ENCODE measurements around the gene A2ML1. TPM values are rescaled to one million over a fixed set of nuclear protein-coding genes. Genes with fewer than 3 reads are reported as not detected.
"Not testable (repeated sequence)": the region's sequence is repeated elsewhere in the genome, so short reads cannot be mapped to it uniquely, and the experiment has no call there.

A2ML1 gene
- total RNA-seq (2014; rRNA removed; shearing (Covaris generic)): not detected in 2 replicates

DNA sequence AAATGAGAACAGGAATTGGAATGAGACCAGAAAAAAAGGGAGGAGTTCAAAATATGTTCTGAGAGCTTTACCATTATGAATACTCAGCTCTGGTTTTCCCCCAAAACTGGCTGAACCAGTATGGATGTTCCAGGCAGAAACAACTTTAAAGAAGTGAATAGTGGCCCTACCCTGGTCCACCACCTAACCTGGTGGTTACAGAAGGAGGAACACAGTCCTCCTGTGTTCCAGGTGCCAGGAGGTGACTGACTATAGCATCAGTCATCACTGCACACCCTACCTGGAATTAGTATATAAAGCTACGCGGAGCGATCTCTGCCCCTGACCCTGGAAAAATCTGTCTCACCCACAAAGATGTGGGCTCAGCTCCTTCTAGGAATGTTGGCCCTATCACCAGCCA is at the start of gene A2ML1:
A2ML1 (plus strand) TSS at position 324 of the 400 bp plus-strand sequence; CDS start at position 355, 31 bp downstream.
- DNase-seq (ENCODE audit: low read depth): no peak

DNA sequence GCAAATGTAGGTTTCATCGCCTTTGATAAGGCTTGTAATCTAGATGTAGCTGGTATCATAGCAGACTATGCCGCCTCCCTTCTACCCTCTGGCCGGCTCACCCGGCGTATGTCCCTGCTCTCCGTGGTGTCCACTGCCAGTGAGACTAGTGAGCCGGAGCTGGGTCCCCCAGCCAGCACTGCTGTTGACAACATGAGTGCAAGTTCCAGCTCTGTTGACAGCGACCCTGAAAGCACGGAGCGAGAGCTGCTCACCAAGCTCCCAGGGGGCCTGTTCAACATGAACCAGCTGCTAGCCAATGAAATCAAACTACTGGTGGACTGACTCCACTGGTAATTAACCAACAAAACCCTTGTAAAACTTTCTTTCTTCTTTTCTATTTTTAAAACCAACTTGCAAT is 49.0 kb upstream of the A2ML1 start:
- DNase-seq (ENCODE audit: low read depth): no peak

DNA sequence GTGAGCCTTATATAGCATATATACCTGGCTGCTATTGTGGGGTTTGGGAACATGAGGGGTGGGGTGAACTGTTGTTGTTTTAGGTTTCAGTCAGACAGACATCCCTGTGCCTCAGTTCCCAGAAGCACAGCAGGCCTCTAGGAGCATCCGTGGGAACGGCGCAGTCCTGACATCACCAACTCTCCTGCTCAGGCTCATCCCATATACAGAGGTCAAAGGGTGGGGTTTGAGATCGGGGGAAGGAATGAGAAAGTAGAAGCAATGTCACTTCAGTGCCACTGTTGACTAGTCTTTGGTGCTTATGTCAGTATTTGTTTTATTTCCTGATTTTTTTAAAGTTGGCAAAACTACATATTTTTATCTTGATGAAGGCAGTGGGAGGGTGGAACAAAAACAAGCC is 43.1 kb upstream of the A2ML1 start:
- DNase-seq (ENCODE audit: low read depth): no peak

DNA sequence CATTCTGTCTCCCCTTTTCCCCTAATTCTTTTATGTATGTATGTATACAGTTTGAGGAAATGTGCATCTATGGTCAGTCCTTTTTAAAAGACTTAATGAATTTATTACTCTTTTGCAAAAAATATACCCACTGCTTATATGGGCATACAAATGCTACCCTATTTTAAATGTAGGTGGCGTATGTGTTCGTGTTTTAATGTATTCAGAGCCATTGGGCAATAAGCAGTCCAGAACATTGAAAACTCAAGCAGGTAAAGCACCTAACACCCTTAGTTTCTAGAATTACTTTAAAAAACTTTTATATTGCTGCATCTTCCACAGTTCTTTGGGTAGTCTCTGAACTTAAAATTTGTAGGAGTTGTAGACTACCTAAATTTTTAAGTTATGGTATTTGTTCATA is 42.6 kb upstream of the A2ML1 start:
- DNase-seq (ENCODE audit: low read depth): no peak

DNA sequence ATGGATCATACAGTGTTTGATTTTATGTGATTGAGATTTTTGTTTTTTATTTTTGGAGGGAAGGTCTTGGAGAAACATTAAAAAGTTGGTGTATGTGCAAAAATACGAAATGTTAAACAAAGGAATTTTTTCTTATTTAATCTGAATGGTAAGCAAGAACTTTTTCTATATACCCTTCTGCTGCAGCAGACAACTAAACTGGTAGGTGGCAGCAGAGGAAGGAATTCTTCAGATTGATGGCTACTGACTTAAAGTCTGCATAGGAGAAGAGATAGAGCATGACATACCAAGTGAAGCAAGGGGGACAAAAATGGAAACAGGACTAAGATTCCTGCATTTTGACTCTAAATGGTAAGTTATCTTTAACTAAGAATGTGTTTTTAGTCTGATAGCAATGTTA is 42.0 kb upstream of the A2ML1 start:
- peak; percentile 16 for DNase-seq (ENCODE audit: low read depth)

DNA sequence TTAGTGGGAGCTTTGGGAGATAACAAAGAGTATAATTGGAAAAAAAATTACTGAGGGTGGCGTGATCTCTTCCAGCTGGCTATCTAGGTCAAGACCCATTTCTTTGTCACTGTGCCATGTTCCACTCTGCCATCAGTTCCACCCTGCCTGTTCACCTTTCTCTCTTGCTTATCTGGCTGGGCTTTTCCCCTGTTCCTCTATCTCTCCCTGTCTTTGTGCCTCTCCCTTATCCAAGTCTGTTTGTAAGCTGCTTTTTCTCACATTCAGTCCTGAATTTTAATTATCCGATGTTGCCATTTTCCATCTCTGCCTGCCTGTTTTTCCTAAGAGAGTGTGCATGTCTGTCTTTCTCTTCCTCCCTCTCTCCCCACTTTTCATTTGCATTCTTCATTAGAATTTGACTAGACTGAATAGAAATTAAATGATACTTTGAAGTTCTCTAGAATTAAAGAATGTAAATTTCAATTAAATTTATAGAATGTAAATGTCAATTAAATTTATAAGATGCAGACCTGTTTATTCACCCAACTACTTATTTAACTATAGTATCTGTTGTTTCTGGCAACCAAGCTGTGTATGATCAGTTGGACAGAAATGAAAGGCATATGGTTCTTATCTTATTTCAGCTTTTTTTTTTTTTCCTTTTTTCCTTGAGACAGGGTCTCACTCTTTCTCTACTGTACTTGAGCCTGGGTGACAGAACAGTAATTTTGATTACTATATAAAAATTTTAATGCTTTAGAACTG is 40.9 kb upstream of the A2ML1 start:
- DNase-seq (ENCODE audit: low read depth): no peak

DNA sequence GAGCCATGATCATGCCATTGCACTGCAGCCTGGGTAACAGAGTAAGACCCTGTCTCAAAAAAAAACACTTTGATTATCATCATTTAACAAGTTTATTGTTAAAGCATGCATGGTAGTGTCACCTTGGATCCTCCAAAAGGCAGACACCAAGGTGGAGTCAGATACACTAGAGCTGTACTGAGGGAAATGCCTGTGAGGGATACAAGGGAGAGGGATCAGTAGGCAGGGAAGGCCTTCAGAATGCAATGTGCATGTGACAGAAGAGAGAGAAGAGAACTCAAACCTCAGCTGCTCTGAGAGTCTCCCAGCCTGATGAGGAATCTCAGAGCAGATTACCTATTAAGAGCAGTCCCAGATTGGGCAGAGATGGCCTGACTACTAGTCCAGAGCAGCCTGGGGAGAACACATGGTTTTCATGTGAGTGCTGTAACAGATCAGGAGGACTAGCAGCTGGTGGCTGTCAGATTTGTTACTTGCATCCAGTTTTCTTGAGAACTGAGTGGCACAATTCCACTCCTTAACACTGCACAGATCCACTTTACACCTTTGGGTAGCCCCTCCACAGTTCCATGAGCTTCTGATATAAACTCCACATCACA is 38.0 kb upstream of the A2ML1 start:
- no peak for DNase-seq (ENCODE audit: low read depth)

DNA sequence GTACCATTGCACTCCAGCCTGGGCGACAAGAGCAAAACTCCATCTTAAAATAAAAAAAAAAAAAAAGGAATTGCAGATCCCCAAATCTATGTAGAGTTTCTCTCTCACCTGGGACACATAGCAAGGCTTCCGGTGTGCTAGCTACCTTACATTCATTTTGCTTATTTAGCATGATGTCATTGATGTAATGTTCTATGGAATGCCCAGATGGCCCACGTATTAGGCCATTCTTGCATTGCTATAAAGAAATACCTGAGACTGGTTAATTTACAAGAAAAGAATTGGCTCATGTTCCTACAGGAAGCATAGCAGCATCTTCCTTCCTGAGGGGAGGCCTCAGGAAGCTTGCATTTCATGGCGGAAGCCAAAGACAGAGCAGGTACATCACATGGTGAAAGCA is 36.9 kb upstream of the A2ML1 start:
- no peak for DNase-seq (ENCODE audit: low read depth)

DNA sequence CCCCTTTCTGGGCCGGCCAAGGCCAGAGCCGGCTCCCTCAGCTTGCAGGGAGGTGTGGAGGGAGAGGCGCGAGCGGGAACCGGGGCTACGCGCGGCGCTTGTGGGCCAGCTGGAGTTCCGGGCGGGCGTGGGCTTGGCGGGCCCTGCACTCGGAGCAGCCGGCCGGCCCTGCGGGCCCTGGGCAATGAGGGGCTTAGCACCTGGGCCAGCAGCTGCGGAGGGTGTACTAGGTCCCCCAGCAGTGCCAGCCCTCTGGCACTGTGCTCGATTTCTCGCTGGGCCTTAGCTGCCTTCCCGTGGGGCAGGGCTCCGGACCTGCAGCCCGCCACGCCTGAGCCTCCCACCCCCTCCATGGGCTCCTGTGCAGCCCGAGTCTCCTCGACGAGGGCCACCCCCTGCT is 35.2 kb upstream of the A2ML1 start:
- not testable (repeated sequence) for DNase-seq (ENCODE audit: low read depth)

DNA sequence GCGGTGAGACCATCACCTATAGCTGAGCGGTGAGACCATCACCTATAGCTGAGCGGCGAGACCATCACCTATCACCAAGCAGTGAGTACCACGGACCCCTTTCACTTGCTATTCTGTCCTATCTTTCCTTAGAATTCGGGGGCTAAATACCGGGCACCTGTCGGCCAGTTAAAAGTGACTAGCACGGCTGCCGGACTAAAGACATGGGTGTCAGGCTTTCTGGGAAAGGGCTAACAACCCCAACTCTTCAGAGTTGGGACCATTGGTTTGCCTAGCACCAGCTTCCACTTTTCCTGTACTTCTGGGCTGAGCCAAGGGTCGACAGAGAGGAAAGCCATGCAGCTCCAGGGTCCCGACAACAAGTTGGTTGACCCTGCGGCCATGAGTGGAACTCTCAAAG is 33.7 kb upstream of the A2ML1 start:
- not testable (repeated sequence) for DNase-seq (ENCODE audit: low read depth)

DNA sequence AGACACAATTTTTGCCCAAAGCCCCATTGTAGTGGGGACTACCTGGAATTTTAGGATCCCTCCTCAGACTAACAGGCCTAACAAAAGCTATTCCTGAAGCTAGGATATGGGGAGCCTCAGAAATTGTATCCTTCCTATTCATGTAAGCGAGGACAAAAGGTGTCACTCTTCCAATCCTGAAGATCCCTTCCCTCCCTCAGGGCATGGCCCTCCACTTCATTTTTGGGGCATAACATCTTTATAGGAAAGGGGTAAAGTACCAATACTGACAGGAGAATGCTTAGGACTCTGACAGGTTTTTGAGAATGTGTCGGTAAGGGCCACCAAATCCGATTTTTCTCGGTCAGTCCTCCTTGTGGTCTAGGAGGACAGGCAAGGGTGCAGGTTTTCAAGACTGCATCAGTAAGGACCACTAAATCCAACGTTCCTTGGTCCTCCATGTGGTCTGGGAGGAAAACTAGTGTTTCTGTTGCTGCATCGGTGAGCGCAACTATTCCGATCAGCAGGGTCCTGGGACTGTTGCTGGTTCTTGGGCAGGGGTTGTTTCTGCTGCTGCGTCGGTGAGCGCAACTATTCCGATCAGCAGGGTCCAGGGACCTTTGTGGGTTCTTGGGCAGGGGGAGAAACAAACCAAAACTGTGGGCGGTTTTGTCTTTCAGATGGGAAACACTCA is 32.9 kb upstream of the A2ML1 start:
- not testable (repeated sequence) for DNase-seq (ENCODE audit: low read depth)

DNA sequence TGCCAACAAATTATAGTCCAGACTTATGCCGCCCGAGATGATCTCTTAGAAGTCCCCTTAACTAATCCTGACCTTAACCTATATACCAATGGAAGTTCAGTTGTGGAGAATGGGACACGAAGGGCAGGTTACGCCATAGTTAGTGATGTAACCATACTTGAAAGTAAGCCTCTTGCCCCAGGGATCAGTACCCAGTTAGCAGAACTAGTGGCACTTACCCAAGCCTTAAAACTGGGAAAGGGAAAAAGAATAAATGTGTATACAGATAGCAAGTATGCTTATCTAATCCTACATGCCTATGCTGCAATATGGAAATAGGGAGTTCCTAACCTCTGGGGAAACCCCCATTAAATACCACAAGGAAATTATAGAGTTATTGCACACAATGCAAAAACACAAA is 29.2 kb upstream of the A2ML1 start:
- DNase-seq (ENCODE audit: low read depth): not testable (repeated sequence)

DNA sequence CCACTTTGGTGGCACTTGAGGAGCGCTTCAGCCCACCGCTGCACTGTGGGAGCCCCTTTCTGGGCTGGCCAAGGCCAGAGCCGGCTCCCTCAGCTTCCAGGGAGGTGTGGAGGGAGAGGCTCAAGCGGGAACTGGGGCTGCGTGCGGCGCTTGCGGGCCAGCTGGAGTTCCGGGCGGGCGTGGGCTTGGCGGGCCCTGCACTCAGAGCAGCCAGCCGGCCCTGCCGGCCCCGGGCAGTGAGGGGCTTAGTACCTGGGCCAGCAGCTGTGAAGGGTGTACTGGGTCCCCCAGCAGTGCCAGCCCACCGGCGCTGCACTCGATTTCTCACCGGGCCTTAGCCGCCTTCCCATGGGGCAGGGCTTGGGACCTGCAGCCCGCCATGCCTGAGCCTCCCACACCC is 27.8 kb upstream of the A2ML1 start:
- DNase-seq (ENCODE audit: low read depth): not testable (repeated sequence)

DNA sequence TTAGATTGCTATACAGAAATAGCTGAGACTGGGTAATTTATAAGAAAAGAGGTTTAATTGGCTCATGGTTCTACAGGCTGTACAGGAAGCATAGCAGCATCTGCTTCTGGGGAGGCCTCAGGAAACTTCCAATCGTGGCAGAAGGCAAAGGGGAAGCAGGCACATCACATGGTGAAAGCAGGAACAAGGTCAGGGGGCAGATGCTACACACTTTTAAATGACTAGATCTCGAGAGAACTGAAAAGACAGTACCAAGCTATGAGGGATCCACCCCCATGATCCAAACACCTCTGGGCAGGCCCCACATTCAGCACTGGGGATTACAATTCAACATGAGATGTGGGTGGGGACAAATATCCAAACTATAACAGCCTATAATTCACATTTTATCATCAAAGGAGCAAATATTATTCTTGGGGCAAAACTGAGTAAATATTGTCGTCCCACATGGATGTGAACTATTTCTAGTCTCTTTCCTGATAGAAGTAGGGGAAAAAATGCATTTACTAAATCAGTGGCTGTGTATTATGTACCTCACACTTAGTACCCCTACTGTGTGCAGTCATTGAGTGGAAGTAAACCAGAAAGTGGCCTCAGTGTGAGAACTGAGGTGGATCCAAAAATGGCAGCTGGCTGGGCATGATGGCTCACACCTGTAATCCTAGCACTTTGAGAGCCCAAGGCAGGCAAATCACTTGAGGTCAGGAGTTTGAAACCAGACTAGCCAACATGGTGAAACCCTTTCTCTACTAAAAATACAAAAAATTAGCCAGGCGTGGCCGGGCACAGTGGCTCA is 25.4 kb upstream of the A2ML1 start:
- DNase-seq (ENCODE audit: low read depth): no peak

DNA sequence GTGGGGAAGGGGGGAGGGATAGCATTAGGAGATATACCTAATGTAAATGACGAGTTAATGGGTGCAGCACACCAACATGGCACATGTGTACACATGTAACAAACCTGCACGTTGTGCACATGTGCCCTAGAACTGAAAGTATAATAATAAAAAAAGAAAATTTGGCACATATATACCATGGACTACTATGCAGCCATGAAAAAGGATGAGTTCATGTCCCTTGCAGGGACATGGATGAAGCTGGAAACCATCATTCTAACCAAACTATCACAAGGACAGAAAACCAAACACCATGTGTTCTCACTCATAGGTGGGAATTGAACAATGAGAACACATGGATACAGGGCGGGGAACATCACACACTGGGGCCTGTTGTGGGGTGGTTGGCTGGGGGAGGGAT is 21.2 kb upstream of the A2ML1 start:
- not testable (repeated sequence) for DNase-seq (ENCODE audit: low read depth)

DNA sequence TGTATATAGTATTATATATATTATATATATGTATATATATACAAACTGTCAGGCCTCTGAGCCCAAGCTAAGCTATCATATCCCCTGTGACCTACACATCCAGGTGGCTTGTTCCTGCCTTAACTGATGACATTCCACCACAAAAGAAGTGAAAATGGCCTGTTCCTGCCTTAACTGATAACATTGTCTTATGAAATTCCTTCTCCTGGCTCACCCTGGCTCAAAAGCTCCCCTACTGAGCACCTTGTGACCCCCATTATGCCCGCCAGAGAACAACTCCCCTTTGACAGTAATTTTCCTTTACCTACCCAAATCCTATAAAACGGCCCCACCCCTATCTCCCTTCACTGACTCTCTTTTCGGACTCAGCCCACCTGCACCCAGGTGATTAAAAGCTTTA is 17.6 kb upstream of the A2ML1 start:
- not testable (repeated sequence) for DNase-seq (ENCODE audit: low read depth)

DNA sequence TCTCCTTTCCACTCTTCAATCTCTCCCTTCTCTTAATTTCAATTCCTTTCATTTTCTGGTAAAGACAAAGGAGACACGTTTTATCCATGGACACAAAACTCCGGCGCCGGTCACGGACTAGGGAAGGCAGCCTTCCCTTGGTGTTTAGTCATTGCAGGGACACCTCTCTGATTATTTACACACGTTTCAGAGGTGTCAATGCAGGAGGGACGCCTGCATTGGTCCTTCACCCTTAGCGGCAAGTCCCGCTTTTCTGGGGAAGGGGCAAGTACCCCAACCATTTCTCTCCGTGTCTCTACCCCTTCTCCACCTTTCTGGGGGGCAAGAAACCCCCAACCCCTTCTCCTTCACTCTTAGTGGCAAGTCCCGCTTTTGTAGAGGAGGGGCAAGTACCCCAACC is 16.9 kb upstream of the A2ML1 start:
- DNase-seq (ENCODE audit: low read depth): not testable (repeated sequence)

DNA sequence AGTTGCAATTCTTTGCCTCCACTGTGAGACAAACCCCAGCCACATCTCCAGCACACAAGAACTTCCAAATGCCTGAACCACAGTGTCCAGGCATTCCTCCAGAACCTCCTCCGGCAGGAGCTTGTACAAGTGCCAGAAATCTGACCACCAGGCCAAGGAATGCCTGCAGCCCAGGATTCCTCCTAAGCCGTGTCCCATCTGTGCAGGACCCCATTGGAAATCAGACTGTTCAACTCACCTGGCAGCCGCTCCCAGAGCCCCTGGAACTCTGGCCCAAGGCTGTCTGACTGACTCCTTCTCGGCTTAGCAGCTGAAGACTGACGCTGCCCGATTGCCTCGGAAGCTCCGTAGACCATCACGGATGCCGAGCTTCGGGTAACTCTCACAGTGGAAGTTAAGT is 15.3 kb upstream of the A2ML1 start:
- DNase-seq (ENCODE audit: low read depth): peak; percentile 14

DNA sequence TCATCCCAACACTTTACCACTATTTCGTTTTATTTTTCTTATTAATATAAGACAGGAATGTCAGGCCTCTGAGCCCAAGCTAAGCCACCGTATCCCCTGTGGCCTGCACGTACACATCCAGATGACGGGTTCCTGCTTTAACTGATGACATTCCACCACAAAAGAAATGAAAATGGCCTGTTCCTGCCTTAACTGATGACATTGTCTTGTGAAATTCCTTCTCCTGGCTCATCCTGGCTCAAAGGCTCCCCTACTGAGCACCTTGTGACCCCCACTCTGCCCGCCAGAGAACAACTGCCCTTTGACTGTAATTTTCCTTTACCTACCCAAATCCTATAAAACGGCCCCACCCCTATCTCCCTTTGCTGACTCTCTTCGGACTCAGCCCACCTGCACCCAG is 12.3 kb upstream of the A2ML1 start:
- not testable (repeated sequence) for DNase-seq (ENCODE audit: low read depth)

DNA sequence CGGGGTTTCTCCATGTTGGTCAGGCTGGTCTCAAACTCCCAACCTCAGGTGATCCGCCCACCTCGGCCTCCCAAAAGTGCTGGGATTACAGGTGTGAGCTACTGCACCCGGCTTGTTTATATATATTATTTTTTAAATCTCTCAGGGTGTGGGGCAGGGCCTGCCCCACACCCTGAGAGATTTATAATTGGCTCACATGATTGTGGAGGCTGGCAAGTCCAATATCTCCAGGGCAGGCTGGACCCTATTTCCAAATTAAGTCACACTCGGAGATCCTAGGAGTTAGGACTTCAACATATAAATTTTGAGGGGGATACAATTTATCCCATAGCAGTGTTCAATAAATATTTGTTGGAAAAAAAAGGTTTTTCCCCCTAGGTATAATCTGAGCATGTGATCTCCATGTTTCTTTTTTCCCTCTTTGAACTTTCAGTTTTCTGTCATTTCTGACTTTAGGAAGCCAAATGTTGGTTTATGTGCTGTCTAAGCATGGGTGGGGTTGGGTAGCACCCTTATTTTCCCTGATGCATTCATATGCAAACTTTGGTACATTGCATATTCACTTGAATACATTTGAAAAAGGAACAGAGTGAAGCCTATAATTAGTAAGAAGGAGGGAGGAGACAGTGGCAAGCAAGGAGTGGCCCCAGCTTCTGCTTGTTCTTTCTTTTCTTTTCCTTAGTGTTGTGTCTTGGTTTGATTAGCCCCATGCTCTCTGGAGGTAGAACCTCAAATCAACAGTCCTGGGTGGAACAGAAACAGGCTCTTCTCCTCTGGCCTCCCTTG is 8.7 kb upstream of the A2ML1 start:
- no peak for DNase-seq (ENCODE audit: low read depth)

DNA sequence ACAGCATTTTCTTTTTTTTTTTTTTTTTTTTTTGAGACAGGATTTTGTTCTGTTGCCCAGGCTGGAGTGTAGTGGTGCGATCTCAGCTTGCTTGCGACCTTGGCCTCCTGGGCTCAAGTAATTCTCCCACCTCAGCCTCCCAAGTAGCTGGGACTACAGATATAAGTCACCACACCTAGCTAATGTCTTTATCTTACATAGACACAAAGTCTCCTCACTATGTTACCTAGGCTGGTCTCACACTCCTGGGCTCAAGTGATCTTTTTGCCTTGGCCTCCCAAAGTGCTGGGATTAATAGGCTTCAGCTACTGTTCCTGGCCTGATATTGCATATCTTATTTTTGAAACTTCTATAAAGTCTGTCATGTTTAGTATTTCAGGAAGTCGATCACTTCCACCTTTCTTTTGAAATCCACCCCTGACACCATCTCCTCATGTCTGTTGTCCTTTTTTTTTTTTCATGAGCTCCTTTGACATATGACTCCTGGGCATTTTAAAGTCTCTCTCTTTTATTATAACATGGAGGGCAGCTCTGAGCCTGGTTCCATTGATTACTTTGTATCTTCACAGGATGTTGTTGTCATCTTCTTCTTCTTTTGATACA is 5.9 kb upstream of the A2ML1 start:
- DNase-seq (ENCODE audit: low read depth): no peak

All from M059J (cell line).